ENCODE data around the gene MYLK2.

Gene MYLK2

DNA sequence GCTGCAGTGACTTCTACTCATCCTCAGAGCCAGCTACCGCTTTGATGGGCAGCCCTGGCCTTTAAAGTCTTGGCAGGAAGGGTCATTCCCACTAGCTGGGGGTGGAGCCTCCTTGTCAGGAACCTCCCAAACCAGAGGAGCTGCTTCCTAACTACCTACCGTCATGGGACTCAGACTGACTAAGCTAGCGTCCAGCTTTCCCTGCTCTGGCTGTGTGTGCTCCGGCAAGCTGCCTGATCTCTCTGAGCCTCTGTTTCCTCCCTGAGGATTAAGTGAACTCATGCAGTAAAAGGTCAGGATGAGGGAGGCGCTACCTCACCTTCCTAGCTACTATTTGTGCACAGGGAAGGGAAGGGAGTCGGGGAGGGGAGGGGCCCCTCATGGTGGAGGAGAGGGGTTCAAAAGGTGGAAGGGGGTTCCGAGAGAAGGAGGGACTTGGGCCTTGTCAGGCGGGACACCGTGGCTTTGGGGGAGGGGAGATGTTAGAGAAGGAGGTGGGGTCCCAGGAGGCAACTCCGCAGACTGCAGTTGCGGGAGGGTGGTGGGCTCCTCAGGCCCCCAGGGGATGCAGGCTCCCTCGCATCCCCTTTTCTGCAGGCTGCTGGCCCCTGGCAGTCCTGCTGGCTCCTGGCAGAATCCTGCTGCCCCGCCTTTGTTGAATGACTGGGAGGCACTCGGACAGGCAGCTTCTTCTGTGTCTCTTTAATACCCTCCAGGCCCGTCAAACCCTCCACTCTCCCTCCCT is 41.4 kb downstream of the MYLK2 start:
- peak; percentile 41 for ATAC-seq
- TF ChIP-seq GLIS3 (CRISPR knock-in tag; IDR thresholded peaks at IDR 0.05) (no peak), TOX (CRISPR knock-in tag; IDR thresholded peaks at IDR 0.05; ENCODE audit: borderline replicate concordance) (no peak), ZFP30 (CRISPR knock-in tag; IDR thresholded peaks at IDR 0.05) (no peak), ZNF8 (CRISPR knock-in tag; IDR thresholded peaks at IDR 0.05) (no peak), BACH2 (CRISPR knock-in tag; IDR thresholded peaks at IDR 0.05; ENCODE audit: borderline replicate concordance) (no peak), ZNF70 (CRISPR knock-in tag; IDR thresholded peaks at IDR 0.05) (no peak), ZC3H10 (CRISPR knock-in tag; IDR thresholded peaks at IDR 0.05) (no peak), CSDC2 (CRISPR knock-in tag; IDR thresholded peaks at IDR 0.05) (no peak), ZNF565 (CRISPR knock-in tag; conservative IDR thresholded peaks at IDR 0.05; ENCODE audit: low read depth) (no peak), RARB (CRISPR knock-in tag; IDR thresholded peaks at IDR 0.05) (no peak), PPARA (CRISPR knock-in tag; IDR thresholded peaks at IDR 0.05; ENCODE audit: borderline replicate concordance) (no peak), ISL1 (CRISPR knock-in tag; IDR thresholded peaks at IDR 0.05) (no peak), TCF4 (CRISPR knock-in tag; IDR thresholded peaks at IDR 0.05; ENCODE audit: borderline replicate concordance) (no peak), ESRRG (CRISPR knock-in tag; IDR thresholded peaks at IDR 0.05) (no peak), ARNTL (CRISPR knock-in tag; IDR thresholded peaks at IDR 0.05; ENCODE audit: borderline replicate concordance, low read depth) (no peak)
- TF ChIP-seq, protein P1, sequence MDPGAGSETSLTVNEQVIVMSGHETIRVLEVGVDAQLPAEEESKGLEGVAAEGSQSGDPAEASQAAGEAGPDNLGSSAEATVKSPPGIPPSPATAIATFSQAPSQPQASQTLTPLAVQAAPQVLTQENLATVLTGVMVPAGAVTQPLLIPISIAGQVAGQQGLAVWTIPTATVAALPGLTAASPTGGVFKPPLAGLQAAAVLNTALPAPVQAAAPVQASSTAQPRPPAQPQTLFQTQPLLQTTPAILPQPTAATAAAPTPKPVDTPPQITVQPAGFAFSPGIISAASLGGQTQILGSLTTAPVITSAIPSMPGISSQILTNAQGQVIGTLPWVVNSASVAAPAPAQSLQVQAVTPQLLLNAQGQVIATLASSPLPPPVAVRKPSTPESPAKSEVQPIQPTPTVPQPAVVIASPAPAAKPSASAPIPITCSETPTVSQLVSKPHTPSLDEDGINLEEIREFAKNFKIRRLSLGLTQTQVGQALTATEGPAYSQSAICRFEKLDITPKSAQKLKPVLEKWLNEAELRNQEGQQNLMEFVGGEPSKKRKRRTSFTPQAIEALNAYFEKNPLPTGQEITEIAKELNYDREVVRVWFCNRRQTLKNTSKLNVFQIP (CRISPR knock-in tag; IDR thresholded peaks at IDR 0.05; ENCODE audit: borderline replicate concordance, low read depth) = no peak
- TF ChIP-seq, protein P2, sequence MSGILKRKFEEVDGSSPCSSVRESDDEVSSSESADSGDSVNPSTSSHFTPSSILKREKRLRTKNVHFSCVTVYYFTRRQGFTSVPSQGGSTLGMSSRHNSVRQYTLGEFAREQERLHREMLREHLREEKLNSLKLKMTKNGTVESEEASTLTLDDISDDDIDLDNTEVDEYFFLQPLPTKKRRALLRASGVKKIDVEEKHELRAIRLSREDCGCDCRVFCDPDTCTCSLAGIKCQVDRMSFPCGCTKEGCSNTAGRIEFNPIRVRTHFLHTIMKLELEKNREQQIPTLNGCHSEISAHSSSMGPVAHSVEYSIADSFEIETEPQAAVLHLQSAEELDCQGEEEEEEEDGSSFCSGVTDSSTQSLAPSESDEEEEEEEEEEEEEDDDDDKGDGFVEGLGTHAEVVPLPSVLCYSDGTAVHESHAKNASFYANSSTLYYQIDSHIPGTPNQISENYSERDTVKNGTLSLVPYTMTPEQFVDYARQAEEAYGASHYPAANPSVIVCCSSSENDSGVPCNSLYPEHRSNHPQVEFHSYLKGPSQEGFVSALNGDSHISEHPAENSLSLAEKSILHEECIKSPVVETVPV (CRISPR knock-in tag; IDR thresholded peaks at IDR 0.05) = no peak
- TF ChIP-seq, protein P3, sequence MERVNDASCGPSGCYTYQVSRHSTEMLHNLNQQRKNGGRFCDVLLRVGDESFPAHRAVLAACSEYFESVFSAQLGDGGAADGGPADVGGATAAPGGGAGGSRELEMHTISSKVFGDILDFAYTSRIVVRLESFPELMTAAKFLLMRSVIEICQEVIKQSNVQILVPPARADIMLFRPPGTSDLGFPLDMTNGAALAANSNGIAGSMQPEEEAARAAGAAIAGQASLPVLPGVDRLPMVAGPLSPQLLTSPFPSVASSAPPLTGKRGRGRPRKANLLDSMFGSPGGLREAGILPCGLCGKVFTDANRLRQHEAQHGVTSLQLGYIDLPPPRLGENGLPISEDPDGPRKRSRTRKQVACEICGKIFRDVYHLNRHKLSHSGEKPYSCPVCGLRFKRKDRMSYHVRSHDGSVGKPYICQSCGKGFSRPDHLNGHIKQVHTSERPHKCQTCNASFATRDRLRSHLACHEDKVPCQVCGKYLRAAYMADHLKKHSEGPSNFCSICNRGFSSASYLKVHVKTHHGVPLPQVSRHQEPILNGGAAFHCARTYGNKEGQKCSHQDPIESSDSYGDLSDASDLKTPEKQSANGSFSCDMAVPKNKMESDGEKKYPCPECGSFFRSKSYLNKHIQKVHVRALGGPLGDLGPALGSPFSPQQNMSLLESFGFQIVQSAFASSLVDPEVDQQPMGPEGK (CRISPR knock-in tag; IDR thresholded peaks at IDR 0.05; ENCODE audit: borderline replicate concordance) = no peak
- TF ChIP-seq, protein P4, sequence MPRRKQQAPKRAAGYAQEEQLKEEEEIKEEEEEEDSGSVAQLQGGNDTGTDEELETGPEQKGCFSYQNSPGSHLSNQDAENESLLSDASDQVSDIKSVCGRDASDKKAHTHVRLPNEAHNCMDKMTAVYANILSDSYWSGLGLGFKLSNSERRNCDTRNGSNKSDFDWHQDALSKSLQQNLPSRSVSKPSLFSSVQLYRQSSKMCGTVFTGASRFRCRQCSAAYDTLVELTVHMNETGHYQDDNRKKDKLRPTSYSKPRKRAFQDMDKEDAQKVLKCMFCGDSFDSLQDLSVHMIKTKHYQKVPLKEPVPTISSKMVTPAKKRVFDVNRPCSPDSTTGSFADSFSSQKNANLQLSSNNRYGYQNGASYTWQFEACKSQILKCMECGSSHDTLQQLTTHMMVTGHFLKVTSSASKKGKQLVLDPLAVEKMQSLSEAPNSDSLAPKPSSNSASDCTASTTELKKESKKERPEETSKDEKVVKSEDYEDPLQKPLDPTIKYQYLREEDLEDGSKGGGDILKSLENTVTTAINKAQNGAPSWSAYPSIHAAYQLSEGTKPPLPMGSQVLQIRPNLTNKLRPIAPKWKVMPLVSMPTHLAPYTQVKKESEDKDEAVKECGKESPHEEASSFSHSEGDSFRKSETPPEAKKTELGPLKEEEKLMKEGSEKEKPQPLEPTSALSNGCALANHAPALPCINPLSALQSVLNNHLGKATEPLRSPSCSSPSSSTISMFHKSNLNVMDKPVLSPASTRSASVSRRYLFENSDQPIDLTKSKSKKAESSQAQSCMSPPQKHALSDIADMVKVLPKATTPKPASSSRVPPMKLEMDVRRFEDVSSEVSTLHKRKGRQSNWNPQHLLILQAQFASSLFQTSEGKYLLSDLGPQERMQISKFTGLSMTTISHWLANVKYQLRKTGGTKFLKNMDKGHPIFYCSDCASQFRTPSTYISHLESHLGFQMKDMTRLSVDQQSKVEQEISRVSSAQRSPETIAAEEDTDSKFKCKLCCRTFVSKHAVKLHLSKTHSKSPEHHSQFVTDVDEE (CRISPR knock-in tag; IDR thresholded peaks at IDR 0.05) = no peak

DNA sequence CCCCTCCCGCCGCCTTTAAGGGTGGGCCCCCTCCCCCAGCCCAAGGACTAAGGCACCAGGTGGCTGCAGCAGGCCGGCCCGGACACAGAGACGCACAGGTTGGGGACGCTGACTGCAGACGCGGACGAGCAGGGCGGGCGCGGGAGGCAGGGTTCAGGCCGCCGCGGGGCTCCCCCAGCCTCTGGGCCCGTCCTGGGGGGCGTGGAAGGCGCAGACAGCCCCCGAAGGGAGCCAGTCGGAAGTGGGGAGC is 41.9 kb downstream of the MYLK2 start:
- TF ChIP-seq, protein P1 (CRISPR knock-in tag; IDR thresholded peaks at IDR 0.05; ENCODE audit: borderline replicate concordance, low read depth) = no peak
- no peak for TF ChIP-seq ARNTL (CRISPR knock-in tag; IDR thresholded peaks at IDR 0.05; ENCODE audit: borderline replicate concordance, low read depth)
- TF ChIP-seq SNAI2 (CRISPR knock-in tag; IDR thresholded peaks at IDR 0.05) = no peak
- TF ChIP-seq, protein P2 (CRISPR knock-in tag; IDR thresholded peaks at IDR 0.05) = no peak
- TF ChIP-seq, protein P5, sequence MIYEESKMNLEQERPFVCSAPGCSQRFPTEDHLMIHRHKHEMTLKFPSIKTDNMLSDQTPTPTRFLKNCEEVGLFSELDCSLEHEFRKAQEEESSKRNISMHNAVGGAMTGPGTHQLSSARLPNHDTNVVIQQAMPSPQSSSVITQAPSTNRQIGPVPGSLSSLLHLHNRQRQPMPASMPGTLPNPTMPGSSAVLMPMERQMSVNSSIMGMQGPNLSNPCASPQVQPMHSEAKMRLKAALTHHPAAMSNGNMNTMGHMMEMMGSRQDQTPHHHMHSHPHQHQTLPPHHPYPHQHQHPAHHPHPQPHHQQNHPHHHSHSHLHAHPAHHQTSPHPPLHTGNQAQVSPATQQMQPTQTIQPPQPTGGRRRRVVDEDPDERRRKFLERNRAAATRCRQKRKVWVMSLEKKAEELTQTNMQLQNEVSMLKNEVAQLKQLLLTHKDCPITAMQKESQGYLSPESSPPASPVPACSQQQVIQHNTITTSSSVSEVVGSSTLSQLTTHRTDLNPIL (CRISPR knock-in tag; IDR thresholded peaks at IDR 0.05; ENCODE audit: low read depth) = no peak
- TF ChIP-seq RARB (CRISPR knock-in tag; IDR thresholded peaks at IDR 0.05) = no peak
- no peak for TF ChIP-seq ZNF8 (CRISPR knock-in tag; IDR thresholded peaks at IDR 0.05)
- TF ChIP-seq ZFP3 (CRISPR knock-in tag; IDR thresholded peaks at IDR 0.05) = no peak
- TF ChIP-seq ISL1 (CRISPR knock-in tag; IDR thresholded peaks at IDR 0.05) = no peak
- TF ChIP-seq GLIS3 (CRISPR knock-in tag; IDR thresholded peaks at IDR 0.05) = no peak
- no peak for TF ChIP-seq CSDC2 (CRISPR knock-in tag; IDR thresholded peaks at IDR 0.05)
- TF ChIP-seq OSR1 (CRISPR knock-in tag; IDR thresholded peaks at IDR 0.05) = no peak
- ATAC-seq = peak; percentile 45

All from SK-N-SH treated with all-trans-retinoic acid at 6 μM for 48 hours (cell line).